ENCODE measurements around the gene SUDS3. TPM values are rescaled to one million over a fixed set of nuclear protein-coding genes. Genes with fewer than 3 reads are reported as not detected.
A peak's percentile ranks its signal among the peaks of the same experiment; 100 is the strongest.

The SUDS3 gene
- total and polyA plus RNA-seq, 2 experiments from 2014 or later = 53.0 to 77.1 TPM

DNA sequence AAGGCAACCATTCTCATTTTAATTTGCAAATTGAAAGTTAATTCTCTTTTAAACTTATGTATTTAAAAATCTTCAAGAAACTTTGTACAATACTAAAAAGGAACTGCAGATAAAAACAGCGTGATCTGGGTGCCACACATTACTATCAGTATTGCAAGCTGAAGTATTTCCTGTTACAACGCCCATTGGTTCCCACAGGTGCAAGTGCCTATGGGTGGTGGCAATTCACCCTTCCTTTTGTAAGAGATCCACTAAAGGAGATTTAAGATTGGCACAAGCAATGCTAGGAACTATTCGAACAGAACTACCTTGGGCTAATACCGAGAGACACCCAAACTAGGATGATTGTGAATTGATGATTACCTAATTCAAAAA is 16.8 kb upstream of the SUDS3 start:
- H3K36me3 Mint-ChIP-seq (ENCODE audit: low read depth) = peaks cover 3% of the 10 kb centered on the region; the same call in 2 of the 3 replicates
- ATAC-seq = no peak

More for the DNA sequence above, 16.8 kb upstream of the SUDS3 start:
- TF ChIP-seq, protein P1, sequence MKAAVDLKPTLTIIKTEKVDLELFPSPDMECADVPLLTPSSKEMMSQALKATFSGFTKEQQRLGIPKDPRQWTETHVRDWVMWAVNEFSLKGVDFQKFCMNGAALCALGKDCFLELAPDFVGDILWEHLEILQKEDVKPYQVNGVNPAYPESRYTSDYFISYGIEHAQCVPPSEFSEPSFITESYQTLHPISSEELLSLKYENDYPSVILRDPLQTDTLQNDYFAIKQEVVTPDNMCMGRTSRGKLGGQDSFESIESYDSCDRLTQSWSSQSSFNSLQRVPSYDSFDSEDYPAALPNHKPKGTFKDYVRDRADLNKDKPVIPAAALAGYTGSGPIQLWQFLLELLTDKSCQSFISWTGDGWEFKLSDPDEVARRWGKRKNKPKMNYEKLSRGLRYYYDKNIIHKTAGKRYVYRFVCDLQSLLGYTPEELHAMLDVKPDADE (IDR thresholded peaks at IDR 0.05) = no peak
- TF ChIP-seq EZH2 (IDR thresholded peaks at IDR 0.05; ENCODE audit: low read depth, unreplicated experiment) (no peak), STAT1 (IDR thresholded peaks at IDR 0.05; ENCODE audit: unreplicated experiment) (no peak), ZNF462 (CRISPR knock-in tag; IDR thresholded peaks at IDR 0.05) (no peak), ZNF114 (CRISPR knock-in tag; IDR thresholded peaks at IDR 0.05) (no peak), JUNB (IDR thresholded peaks at IDR 0.05; ENCODE audit: unreplicated experiment) (no peak), CREB1 (CRISPR knock-in tag; IDR thresholded peaks at IDR 0.05; ENCODE audit: low read depth) (no peak), POLR2AphosphoS5 (IDR thresholded peaks at IDR 0.05; ENCODE audit: low read depth) (no peak), NANOG (IDR thresholded peaks at IDR 0.05; ENCODE audit: borderline replicate concordance) (no peak), REST (IDR thresholded peaks at IDR 0.05; ENCODE audit: unreplicated experiment) (no peak), EZH2phosphoT487 (IDR thresholded peaks at IDR 0.05; ENCODE audit: unreplicated experiment) (no peak)
- H3F3A ChIP-seq (replicated peaks; ENCODE audit: low read depth) = no peaks in the 10 kb centered on the region
- Mint-ChIP-seq H3K27ac (0 out of 2 replicates have a peak overlapping the region, but pooled peaks have one; percentile 3), H3K4me3 (no peak overlapping the region), H3K27me3 (ENCODE audit: insufficient read depth, low read depth, poor library complexity) (no peaks in the 10 kb centered on the region), H3K9me3 (peaks cover 3% of the 10 kb centered on the region; the same call in 2 of the 3 replicates), H3K4me1 (peaks cover 9% of the 10 kb centered on the region)
- no peak overlapping the region for H2AFZ ChIP-seq
- H3K4me1 ChIP-seq (ENCODE audit: insufficient read depth) = peaks cover 13% of the 10 kb centered on the region; the same call in 1 of the 2 replicates
- no peak overlapping the region for H3K4me2 ChIP-seq
- no peak overlapping the region for H3K4me3 ChIP-seq
- H4K20me1 ChIP-seq (replicated peaks; ENCODE audit: insufficient read depth) = no peaks in the 10 kb centered on the region
- H3K27ac ChIP-seq (ENCODE audit: low read depth) = no peak overlapping the region
- no peak for DNase-seq (ENCODE audit: low spot score)
- no peaks in the 10 kb centered on the region for H3K27me3 ChIP-seq (ENCODE audit: insufficient read depth)
- no peaks in the 10 kb centered on the region for H3K36me3 ChIP-seq (ENCODE audit: insufficient read depth)
- no peaks in the 10 kb centered on the region for H3K9me2 ChIP-seq (ENCODE audit: insufficient read depth)
- no peaks in the 10 kb centered on the region for H3K79me2 ChIP-seq (replicated peaks; ENCODE audit: insufficient read depth)

All from GM23338 (cell line).